LNCAP (cell line): ENCODE data around the gene TRIM67.

Source experiments
- CTCF ChIP-seq: fragments of 450-650 bp; IDR thresholded peaks from 2 replicates; pipeline ENCODE4 v1.5.1; 2017; ENCODE audit warnings: mild to moderate bottlenecking

The TRIM67 gene

GRCh38 chr1:231151811-231152210 is 10.0 kb upstream of the TRIM67 start:
- TF ChIP-seq CTCF: no peak

DNA sequence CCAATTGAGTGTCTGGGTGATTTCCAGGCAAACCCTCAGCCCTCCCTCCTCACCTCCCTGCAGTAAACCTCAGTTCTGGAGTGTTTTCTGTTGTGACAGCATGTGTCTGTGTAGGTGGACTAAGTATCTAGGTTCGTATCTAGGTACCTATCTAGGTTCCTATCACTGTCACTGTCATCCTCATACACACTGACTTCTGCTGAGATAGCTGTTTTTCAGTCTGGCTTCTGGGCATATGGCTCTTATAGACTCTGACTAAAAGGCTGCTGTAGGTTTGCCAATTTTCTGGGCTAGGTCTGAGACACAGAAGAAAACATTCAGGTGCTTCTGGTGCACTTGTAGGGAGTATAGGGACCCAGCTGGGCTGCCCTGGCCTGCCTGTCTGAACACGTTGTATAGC is 8.1 kb upstream of the TRIM67 start:
- TF ChIP-seq CTCF: no peak

DNA sequence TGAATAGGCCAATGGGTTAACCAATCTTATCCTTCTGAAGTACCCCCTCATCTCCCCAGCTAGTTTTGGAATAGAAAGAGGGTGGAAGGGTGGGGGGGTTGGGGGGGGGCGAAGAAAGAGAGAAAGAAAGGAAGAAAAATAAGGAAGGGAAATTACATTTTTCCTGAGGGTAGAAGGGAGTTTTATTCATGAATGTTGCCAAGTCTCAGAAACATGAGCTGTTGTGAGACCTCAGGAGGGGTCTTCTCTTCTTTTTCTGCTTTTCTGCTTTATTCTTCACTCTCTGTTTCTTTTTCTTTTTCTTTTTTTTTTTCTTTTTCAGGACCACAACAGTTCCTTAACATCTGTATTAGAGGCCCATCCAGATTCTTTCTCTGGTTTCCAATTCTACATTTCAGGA is 6.0 kb upstream of the TRIM67 start:
- no peak for TF ChIP-seq CTCF

- TF ChIP-seq CTCF: no peak
These were observed 4.5 kb upstream of the TRIM67 start for GRCh38 chr1:231157311-231157710.

- no peak for TF ChIP-seq CTCF
These were observed 2.5 kb upstream of the TRIM67 start for GRCh38 chr1:231159202-231159962.

- TF ChIP-seq CTCF: no peak
These were observed 1.7 kb upstream of the TRIM67 start for GRCh38 chr1:231159963-231160761.

DNA sequence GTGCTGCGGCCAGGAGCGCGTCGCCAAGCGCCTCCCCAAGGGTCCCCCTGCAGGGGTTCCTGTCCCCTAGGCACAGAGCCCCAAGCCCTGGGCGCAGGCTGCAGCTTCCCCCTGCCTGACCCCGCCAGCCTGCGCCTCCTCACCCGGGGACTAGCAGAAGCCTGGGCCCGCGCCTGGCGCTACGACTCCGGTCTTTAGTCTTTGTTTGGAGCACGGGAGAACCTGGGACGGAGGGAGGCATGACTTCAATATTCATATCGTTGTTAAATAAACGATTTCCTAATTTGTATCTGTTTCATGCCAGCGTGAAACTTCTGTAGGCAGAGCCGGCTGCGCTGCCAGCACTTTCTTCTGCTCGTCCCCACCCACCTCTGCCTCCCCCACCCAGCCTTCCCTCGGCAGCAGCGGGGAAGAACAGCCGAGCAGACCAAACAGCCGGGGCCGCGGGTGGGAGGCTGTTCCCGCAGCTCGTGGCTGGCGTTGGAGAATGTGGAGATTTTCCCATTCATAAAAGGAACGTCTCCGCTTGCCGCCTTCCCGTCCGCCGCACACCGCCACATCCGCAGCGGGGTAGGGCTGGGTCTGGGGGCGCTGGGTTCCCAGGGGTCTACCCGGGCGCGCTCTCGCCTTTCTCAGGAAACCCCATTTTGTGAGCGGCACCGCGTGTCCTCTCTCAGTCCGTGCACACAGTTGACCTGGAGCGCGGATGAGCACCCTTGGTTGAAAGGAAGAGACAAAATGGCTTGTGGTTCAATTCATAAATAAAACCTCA is 777 bp upstream of the TRIM67 start:
- TF ChIP-seq CTCF: no peak
